GM21360 (cell line): Measurements from ENCODE around the gene IL17D.
A peak's percentile ranks its signal among the peaks of the same experiment; 100 is the strongest.

ENCODE experiments used
- ATAC-seq: cut with Tn5 transposase; IDR thresholded peaks from one replicate; pipeline ENCODE4 v1.9.1; 2021; ENCODE audit warnings: mild to moderate bottlenecking, moderate library complexity; ENCODE audit not compliant: unreplicated experiment

The IL17D gene

GRCh38 chr13:20689291-20689690, 14.2 kb upstream of the IL17D start:
- ATAC-seq: no peak

- ATAC-seq: no peak
These were observed 11.9 kb upstream of the IL17D start for GRCh38 chr13:20691616-20692015.

DNA sequence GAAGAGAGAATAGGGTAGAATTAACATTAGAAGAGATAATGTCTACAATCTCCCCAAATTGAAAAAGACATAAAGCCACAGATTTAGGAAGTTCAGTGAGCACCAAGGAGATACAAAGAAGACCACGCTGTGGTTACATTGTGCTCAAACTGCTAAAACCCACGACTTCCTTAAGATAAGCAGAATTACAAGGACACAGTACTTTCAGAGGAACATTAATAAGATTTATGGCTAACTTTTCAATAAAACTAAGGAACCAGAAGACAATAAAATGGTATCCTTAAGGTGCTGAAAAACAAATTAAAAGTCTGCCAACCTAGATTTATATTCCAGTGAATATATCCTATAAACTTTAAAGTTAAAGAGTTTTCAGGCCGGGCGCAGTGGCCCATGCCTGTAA, 7.4 kb upstream of the IL17D start:
- ATAC-seq: no peak

GRCh38 chr13:20699715-20700114, 3.8 kb upstream of the IL17D start:
- no peak for ATAC-seq

GRCh38 chr13:20700288-20700687, 3.2 kb upstream of the IL17D start:
- ATAC-seq: no peak

- ATAC-seq: no peak
These were observed 2.0 kb upstream of the IL17D start for GRCh38 chr13:20701461-20701860.

GRCh38 chr13:20702530-20702914, 977 bp upstream of the IL17D start:
- no peak for ATAC-seq

GRCh38 chr13:20703780-20704458, 420 bp downstream of the IL17D start:
- ATAC-seq: peak; percentile 86

GRCh38 chr13:20704459-20705069, 1.1 kb downstream of the IL17D start:
- ATAC-seq: no peak

GRCh38 chr13:20706661-20707060, 3.2 kb downstream of the IL17D start:
- no peak for ATAC-seq

- no peak for ATAC-seq
These were observed 4.7 kb downstream of the IL17D start for GRCh38 chr13:20708216-20708615.

- ATAC-seq: no peak
These were observed 5.9 kb downstream of the IL17D start for GRCh38 chr13:20709369-20709768.

DNA sequence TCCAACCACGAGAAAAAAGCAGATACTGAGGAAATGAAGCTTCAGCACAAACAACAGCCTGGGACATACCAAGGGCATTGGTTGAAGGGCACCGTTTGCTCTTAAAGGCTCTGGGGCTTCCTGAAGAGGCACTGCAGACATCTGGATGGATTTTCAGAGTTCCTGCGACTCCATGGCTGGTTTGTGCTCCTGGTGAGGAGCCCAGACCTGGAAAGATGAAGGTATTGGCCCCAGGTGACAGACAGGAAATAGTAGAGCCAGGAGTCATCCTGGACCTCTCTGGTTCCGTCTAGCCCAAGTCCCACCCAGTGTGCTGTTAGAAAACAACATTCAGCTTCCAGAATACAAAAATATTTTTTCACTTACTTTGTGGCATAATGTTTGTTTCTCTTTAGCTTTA, 6.3 kb downstream of the IL17D start:
- ATAC-seq: no peak

DNA sequence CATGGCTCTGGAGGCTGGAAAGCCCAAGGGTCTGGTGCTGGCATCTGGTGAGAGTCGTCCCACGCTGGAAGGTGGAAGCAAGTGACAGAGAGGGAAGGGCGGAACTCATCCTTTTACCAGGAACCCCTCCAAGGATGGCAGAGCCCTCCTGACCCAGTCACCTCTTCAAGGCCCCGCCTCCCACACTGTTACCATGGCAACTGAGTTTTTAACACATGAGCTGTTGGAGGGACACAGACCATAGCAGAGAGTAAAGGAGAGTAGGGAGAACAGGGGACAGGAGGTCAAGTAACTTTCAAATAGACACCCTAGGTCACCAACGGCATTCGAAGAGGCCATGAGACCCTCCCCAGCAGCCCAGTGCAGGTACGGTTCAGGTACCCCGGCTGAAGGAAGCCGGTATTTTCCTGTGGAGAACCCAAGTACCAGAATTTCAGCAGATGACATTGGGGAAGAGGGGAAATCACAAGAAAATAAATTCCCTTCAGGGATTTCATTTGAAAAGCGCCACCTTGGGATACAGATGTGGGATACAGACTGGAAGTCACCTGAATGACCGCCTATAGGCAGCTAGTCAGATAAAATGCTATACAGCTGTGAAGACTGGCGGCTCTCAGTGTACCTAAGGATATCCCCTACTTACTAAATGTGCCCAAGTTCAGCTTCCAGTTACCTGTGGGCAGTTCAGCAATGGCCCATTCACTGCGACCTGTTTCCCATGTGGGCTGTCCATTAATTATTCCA, 8.0 kb downstream of the IL17D start:
- no peak for ATAC-seq

- ATAC-seq: no peak
These were observed 9.5 kb downstream of the IL17D start for GRCh38 chr13:20713014-20713376.

- no peak for ATAC-seq
These were observed 10.3 kb downstream of the IL17D start for GRCh38 chr13:20713751-20714150.

DNA sequence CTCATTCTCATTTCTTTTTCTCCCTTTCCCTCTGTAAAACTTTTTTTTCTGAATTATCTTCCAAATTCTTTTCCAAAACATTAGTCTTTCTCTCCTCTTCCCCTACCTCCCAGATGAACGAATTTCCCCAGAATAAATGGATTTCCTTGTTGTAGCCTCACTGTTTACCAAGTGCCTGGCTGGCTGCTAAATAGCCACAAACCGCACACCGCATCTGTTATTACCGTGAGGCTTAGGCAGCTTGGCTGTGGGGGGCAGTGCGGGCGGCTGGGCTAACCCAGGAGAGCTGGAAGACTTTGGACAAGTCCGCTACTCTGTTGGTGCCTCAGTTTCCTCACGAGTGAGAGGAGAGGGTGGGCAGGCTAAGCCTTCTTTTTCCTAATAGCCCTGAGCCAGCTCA, 10.7 kb downstream of the IL17D start:
- ATAC-seq: no peak

DNA sequence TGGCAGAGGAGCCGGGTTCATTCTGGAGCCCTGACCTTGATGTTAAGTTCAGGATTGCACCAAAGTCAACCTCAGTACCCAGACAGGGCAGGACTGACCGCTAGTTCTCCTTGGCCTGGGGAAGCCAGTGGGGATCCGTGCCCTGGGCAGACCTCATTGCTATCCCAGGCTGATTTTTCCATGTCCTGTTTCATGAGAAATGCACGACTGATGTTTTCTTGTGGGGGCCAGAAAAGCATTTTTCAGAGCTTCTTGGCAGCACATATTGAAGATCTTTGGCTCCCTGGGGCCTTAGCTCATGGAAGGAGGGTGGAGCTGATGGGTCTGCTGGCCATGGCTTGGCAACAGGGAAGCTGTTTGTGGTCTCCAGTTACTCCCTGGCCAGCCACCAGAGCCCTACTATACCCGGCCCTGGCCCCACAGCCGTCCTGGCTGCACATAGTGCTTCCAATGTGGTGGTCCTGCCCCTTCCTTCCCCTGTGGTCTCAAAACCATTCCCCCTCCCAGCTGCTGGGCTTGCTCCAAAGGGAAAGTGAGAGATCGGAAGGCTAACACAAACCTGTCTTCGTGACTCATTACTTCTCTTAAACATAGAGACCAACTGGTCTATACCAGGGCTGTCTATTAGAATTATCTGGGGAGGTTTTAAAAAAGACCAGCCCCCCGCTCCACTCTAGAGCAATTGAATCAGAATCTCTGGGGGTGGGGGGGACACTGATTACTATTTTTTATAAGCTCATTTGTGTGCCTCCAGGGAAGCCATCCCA, 11.2 kb downstream of the IL17D start:
- no peak for ATAC-seq

GRCh38 chr13:20715330-20715712, 11.8 kb downstream of the IL17D start:
- no peak for ATAC-seq

DNA sequence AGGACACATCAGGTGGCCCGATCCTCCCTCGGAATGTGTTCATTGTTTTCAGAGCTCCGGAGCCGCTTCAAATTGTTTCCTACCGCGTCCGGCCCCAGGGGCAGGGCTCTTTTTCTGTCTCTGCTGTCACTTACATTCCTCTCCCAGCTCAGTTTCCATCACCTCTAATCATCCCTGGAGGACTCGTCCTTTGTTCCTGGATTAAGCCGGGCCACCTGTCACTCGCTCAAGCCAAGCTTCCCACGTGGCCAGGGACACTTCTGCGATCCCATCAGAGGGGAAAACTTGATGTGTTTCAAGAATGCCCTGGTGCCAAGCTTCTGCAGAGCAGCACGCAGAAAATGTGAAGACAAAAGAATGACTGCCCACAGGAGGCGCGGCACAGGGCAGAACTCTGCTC, 13.5 kb downstream of the IL17D start:
- ATAC-seq: no peak
